Effector memory CD4-positive, alpha-beta T cell (primary cell): Measurements from ENCODE around the gene KIF25.
"Not testable (repeated sequence)": the region's sequence is repeated elsewhere in the genome, so short reads cannot be mapped to it uniquely, and the experiment has no call there.

Experiments
- DNase-seq, 3 donors: peaks; one replicate each; pipeline ENCODE4 v3.0.0-alpha.2; 2020
- H3K27ac ChIP-seq: 2 replicates; pipeline ENCODE4 v1.7.0; 2013; ENCODE audit warnings: mild to moderate bottlenecking, low read length, moderate library complexity; ENCODE audit not compliant: insufficient read depth, poor library complexity, severe bottlenecking
- H3K27me3 ChIP-seq: replicated peaks from 2 replicates; pipeline ENCODE4 v1.7.0; 2013; ENCODE audit warnings: mild to moderate bottlenecking, low read length; ENCODE audit not compliant: insufficient read depth, control insufficient read depth, poor library complexity, severe bottlenecking
- H3K36me3 ChIP-seq: 2 replicates; pipeline ENCODE4 v1.7.0; 2013; ENCODE audit warnings: mild to moderate bottlenecking, low read length, moderate library complexity; ENCODE audit not compliant: control insufficient read depth, insufficient read depth
- H3K4me1 ChIP-seq: 2 replicates; pipeline ENCODE4 v1.7.0; 2013; ENCODE audit warnings: low read length, mild to moderate bottlenecking; ENCODE audit not compliant: control insufficient read depth, insufficient read depth, poor library complexity, severe bottlenecking
- H3K4me3 ChIP-seq: 2 replicates; pipeline ENCODE4 v1.7.0; 2013; ENCODE audit warnings: low read length, low read depth, mild to moderate bottlenecking; ENCODE audit not compliant: insufficient read depth, poor library complexity, severe bottlenecking
- H3K9me3 ChIP-seq: 2 replicates; pipeline ENCODE4 v1.7.0; 2013; ENCODE audit warnings: mild to moderate bottlenecking, low read length, moderate library complexity; ENCODE audit not compliant: control insufficient read depth

The KIF25 gene

GRCh38 chr6:167995302-167995701, 2.2 kb upstream of the KIF25 start:
- Histone ChIP-seq H3K27me3 (no peaks in the 10 kb centered on the region), H3K36me3 (no peaks in the 10 kb centered on the region), H3K4me1 (no peaks in the 10 kb centered on the region), H3K9me3 (no peaks in the 10 kb centered on the region), H3K27ac (no peak overlapping the region), H3K4me3 (no peak overlapping the region)
- no peak for DNase-seq

- Histone ChIP-seq H3K27ac (no peak overlapping the region), H3K27me3 (no peaks in the 10 kb centered on the region), H3K4me1 (no peaks in the 10 kb centered on the region), H3K36me3 (no peaks in the 10 kb centered on the region), H3K4me3 (no peak overlapping the region), H3K9me3 (no peaks in the 10 kb centered on the region)
- no peak for DNase-seq
These were observed 1.7 kb upstream of the KIF25 start for GRCh38 chr6:167995731-167996151.

GRCh38 chr6:167996424-167997199, 859 bp upstream of the KIF25 start:
- no peaks in the 10 kb centered on the region for H3K27me3 ChIP-seq
- no peak overlapping the region for H3K27ac ChIP-seq
- H3K4me3 ChIP-seq = no peak overlapping the region
- no peaks in the 10 kb centered on the region for H3K4me1 ChIP-seq
- DNase-seq = no peak
- no peaks in the 10 kb centered on the region for H3K36me3 ChIP-seq
- no peaks in the 10 kb centered on the region for H3K9me3 ChIP-seq

- no peak for DNase-seq
- Histone ChIP-seq H3K4me1 (no peaks in the 10 kb centered on the region), H3K4me3 (no peak overlapping the region), H3K27ac (no peak overlapping the region), H3K9me3 (no peaks in the 10 kb centered on the region), H3K36me3 (no peaks in the 10 kb centered on the region), H3K27me3 (no peaks in the 10 kb centered on the region)
These were observed 744 bp downstream of the KIF25 start for GRCh38 chr6:167998215-167998614.

GRCh38 chr6:168000198-168001028, 2.9 kb downstream of the KIF25 start:
- H3K4me1 ChIP-seq = no peaks in the 10 kb centered on the region
- no peaks in the 10 kb centered on the region for H3K36me3 ChIP-seq
- H3K4me3 ChIP-seq = no peak overlapping the region
- no peaks in the 10 kb centered on the region for H3K9me3 ChIP-seq
- no peaks in the 10 kb centered on the region for H3K27me3 ChIP-seq
- no peak for DNase-seq
- H3K27ac ChIP-seq = no peak overlapping the region

- Histone ChIP-seq H3K27me3 (no peaks in the 10 kb centered on the region), H3K27ac (no peak overlapping the region), H3K9me3 (no peaks in the 10 kb centered on the region), H3K36me3 (no peaks in the 10 kb centered on the region), H3K4me1 (no peaks in the 10 kb centered on the region), H3K4me3 (no peak overlapping the region)
- DNase-seq = no peak
These were observed 3.5 kb downstream of the KIF25 start for GRCh38 chr6:168001029-168001332.

GRCh38 chr6:168001514-168001913, 4.0 kb downstream of the KIF25 start:
- DNase-seq, H3K27ac ChIP-seq, H3K27me3 ChIP-seq, H3K9me3 ChIP-seq, H3K4me1 ChIP-seq, H3K4me3 ChIP-seq, H3K36me3 ChIP-seq: not testable (repeated sequence)

GRCh38 chr6:168002804-168003203, 5.3 kb downstream of the KIF25 start:
- H3K27me3 ChIP-seq = no peaks in the 10 kb centered on the region
- H3K27ac ChIP-seq = no peak overlapping the region
- no peaks in the 10 kb centered on the region for H3K36me3 ChIP-seq
- H3K9me3 ChIP-seq = no peaks in the 10 kb centered on the region
- no peak for DNase-seq
- no peaks in the 10 kb centered on the region for H3K4me1 ChIP-seq
- H3K4me3 ChIP-seq = no peak overlapping the region

GRCh38 chr6:168004023-168004422, 6.6 kb downstream of the KIF25 start:
- no peak overlapping the region for H3K4me3 ChIP-seq
- no peaks in the 10 kb centered on the region for H3K36me3 ChIP-seq
- no peak overlapping the region for H3K27ac ChIP-seq
- H3K4me1 ChIP-seq = no peaks in the 10 kb centered on the region
- DNase-seq = no peak
- H3K9me3 ChIP-seq = no peaks in the 10 kb centered on the region
- H3K27me3 ChIP-seq = no peaks in the 10 kb centered on the region

- H3K4me1 ChIP-seq = no peaks in the 10 kb centered on the region
- H3K27ac ChIP-seq = no peak overlapping the region
- no peak overlapping the region for H3K4me3 ChIP-seq
- H3K36me3 ChIP-seq = no peaks in the 10 kb centered on the region
- no peaks in the 10 kb centered on the region for H3K9me3 ChIP-seq
- DNase-seq = no peak
- no peaks in the 10 kb centered on the region for H3K27me3 ChIP-seq
These were observed 7.5 kb downstream of the KIF25 start for GRCh38 chr6:168004945-168005344.
